ENCODE measurements around the gene IPO5.
A peak's percentile ranks its signal among the peaks of the same experiment; 100 is the strongest.

The IPO5 gene

GRCh38 chr13:97953376-97953970 lies at the start of gene IPO5:
IPO5 (plus strand) TSS chr13:97953675; CDS start chr13:97976697, 23,022 bp downstream.
- DNase-seq (ENCODE audit: low read depth), result no peak

GRCh38 chr13:97904059-97904458 lies 49.4 kb upstream of the IPO5 start:
- DNase-seq (ENCODE audit: low read depth), result no peak

DNA sequence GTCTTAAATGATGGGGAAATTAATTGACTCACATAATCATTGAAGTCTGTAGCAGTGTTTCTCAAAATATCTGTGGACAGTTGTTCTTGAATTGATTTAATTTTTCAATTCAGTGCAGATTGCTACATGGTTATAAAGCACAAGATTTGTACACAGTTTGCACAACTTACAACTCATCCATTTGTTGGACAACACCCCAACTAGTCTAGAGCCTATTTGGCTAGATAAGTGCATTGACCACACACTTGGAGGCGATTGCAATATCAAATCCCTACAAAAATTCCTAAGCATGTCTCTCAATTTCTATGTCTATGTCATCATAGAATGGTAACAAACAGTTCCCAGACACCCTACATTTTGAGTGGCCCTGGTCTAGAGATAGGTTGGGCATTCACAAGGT lies 48.0 kb upstream of the IPO5 start:
- DNase-seq (ENCODE audit: low read depth), result no peak

GRCh38 chr13:97911311-97912138 lies 42.0 kb upstream of the IPO5 start:
- DNase-seq (ENCODE audit: low read depth), result no peak

GRCh38 chr13:97912139-97912535 lies 41.3 kb upstream of the IPO5 start:
- no peak for DNase-seq (ENCODE audit: low read depth)

DNA sequence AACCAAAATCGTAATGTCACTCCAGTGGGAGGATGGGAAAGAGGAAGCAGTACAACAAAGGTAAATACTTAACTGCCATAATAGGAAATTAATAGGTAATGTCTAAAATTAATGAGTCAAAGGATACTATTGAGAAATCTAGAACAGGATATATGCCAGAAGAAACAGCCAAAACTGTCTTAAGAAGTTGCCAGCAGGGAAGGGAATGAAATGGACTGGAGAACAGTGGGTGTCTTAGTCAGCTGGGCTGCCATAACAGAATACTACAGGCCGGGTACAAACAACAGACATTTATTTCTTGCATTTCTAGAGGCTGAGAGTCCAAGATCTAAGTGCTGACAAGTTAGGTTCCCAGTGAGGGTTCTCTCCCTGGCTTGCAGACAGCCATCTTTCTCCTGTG lies 40.3 kb upstream of the IPO5 start:
- no peak for DNase-seq (ENCODE audit: low read depth)

DNA sequence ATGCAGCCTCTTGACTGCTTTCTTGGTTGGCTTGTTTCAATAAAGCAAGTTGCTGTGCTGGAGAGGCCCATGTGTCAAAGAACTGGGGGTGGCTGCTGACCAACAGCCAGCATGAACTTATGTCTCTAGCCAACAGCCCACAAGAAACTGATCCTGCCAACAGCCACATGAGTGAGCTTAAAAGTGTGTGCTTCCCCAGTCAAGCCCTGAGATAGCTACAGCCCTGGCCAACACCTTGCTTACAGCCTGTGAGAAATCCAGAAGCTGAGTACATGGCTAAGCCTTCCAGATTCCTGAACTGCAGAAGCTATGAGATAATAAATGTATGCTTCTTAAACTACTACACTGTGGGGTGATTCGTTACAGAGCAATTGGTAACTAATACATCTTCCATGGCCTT lies 38.9 kb upstream of the IPO5 start:
- no peak for DNase-seq (ENCODE audit: low read depth)

- DNase-seq (ENCODE audit: low read depth), result peak; percentile 26
Measured at GRCh38 chr13:97921176-97921816, 32.2 kb upstream of the IPO5 start.

DNA sequence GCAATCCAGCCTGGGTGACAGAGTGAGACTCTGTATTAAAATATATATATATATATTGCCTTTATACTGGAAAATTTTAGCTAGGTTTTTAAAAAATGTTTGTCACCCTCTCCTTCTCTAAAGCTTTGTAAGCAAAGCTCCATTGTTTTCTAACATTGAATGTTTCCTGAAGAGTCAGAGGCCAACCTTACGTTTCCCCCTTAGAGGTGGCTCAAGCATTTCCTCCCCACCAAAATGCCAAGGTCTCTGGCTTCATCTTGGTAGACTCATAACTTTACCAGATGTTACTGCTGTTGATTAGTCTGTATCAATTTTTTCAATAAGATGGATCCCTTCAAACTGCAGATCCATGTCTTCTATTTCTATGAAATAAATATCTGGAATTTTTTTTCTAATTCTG lies 25.2 kb upstream of the IPO5 start:
- DNase-seq (ENCODE audit: low read depth), result no peak

DNA sequence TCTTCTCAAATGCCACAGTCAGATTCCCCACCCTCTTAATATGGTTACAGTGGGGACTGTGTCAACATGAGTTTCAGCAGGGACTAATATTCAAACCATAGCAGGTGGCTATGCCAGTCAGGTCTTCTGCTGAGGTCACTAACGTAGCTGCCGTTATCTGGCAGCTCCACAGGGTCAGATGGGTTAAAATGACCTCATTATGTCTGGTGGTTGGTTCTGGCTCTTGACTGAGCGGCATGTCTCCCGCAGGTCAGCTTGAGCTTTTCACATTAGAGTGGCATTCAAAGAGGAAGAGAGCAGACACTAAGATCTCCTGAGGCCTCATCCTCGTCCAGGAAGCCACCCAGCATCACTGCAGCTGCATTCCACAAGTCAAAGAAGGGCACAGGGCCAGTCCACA lies 21.4 kb upstream of the IPO5 start:
- DNase-seq (ENCODE audit: low read depth), result no peak

- no peak for DNase-seq (ENCODE audit: low read depth)
Measured at GRCh38 chr13:97932647-97933046, 20.8 kb upstream of the IPO5 start.

- no peak for DNase-seq (ENCODE audit: low read depth)
Measured at GRCh38 chr13:97933776-97934175, 19.7 kb upstream of the IPO5 start.

DNA sequence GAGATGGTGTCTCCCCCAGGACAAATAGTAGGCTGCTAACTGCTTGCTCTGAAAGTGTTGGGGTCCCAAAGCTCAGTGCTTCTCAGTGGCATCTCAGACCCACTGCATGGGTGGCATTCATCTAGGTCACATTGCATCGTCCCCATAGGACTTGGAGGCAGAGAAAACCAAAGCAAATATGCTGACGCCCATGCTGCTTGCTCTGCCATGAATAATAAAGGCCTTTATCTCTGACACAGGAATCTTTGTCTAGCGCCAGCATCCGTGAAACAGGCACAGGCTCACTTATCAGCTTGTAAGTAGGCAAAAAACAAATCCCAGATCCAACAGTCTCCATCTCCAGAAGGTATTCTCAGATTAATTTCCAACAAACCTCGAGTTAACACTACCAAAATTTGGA lies 18.9 kb upstream of the IPO5 start:
- DNase-seq (ENCODE audit: low read depth), result no peak

DNA sequence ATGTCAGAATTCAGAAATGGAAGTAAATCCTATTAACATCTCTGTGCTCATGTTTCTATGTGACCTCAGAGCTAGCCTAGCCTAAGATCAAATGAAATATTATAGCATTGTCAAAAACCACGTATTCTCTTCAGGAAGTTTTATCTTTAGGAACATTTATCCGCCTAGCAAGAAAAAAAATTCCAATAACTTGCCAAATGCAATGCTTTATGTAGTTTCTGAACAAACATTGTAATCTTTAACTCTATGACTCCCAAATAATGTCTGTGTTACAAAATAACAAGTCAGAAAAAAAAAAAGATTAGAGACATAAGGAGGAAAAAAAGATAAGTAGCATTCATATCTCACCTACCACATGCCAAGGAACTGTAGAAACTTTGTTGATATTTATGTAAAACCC lies 18.4 kb upstream of the IPO5 start:
- DNase-seq (ENCODE audit: low read depth), result no peak

GRCh38 chr13:97936036-97936435 lies 17.4 kb upstream of the IPO5 start:
- no peak for DNase-seq (ENCODE audit: low read depth)

- no peak for DNase-seq (ENCODE audit: low read depth)
Measured at GRCh38 chr13:97938706-97939475, 14.6 kb upstream of the IPO5 start.

DNA sequence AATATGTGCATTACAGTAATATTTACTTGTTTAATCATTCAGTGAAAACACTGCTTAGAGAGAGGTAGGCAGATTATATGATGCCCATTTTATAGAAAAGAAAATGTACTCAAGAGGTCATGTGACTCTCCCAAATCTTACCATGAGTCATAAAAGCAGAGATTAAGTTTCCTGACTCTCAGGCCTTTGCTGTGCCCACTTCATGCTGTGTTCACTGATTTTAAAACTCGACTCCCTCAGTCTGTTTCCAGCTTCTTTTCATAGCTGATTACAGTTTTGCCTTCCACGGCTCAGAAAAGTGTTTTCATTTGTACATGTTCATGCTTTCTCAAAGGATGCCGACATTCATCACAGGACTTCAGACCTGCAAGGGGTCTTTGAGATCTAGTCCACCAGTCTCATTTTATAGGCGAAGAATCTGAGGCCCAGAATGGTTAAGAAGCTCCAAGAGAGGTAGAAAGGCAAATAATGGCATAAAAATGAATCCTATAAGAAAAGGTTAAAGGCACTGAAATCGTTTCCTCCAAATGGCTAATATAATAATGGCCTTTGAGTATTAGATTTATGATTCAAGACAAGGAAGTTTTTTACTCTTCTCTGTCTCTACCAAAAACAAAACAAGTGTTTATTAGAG lies 9.0 kb upstream of the IPO5 start:
- DNase-seq (ENCODE audit: low read depth), result no peak

GRCh38 chr13:97945342-97945741 lies 8.1 kb upstream of the IPO5 start:
- no peak for DNase-seq (ENCODE audit: low read depth)

DNA sequence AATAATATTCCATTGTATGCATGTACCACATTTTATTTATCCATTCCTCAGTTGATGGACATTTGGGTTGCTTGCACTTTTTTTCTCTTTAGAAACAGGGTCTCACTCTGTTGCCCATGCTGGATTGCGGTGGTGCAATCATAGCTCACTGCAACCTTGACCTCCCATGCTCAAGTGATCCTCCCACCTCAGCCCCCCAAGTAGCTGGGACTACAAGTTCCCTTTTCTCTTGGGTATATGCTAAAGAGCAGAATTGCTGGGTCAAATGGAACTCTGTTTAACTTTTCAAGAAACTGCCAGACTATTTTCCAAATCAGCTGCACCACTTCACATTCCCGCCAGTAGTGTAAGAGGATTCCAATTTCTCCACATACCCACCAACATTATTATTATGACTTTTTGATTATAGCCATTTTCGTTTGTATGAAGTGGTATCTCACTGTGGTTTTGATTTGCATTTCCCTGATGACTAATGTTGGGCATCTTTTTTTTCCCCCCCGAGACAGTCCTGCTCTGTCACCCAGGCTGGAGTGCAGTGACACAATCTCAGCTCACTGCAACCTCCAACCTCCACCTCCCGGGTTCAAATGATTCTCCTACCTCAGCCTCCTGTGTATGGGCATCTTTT lies 7.6 kb upstream of the IPO5 start:
- DNase-seq (ENCODE audit: low read depth), result no peak

DNA sequence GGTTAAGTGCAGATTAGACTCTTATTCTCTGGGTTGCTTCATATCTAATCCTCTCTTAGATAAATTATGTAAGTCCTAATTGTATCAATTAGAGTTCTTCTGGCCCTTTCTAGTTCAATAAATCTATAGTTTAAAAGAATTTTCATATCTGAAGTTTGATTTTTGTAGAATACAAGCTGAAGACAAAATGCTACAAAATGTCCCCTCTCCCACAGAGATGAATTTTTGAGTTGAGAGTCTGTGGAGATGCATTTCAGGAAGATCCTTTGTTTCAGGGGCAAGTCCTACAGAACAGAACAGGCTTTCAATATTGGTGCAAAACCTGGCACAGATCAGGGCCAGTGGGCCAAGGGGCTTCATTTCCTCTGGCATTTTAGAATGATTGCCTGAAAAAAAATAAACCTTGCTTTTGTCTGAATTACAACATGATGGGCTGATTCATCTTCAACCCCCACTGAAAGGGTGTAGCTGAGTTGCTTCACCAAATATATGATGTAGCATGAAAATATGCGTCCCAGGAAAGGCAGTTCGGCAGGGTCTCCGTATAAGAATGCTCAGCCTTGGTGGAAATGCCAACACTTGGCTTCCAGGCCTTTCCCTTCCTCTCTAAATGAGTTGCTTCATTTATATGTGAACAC lies 6.4 kb upstream of the IPO5 start:
- peak; percentile 78 for DNase-seq (ENCODE audit: low read depth)

GRCh38 chr13:97948041-97948440 lies 5.4 kb upstream of the IPO5 start:
- DNase-seq (ENCODE audit: low read depth), result no peak

Measured in fibroblast of the conjunctiva (primary cell).